HG03558 (cell line): ENCODE measurements around the gene FYB1.
"Not testable (repeated sequence)": the region's sequence is repeated elsewhere in the genome, so short reads cannot be mapped to it uniquely, and the experiment has no call there.

Experiments used
- ATAC-seq: cut with Tn5 transposase; IDR thresholded peaks from one replicate; pipeline ENCODE4 v1.9.1; 2021; ENCODE audit warnings: moderate number of reproducible peaks; ENCODE audit not compliant: unreplicated experiment; ENCODE audit errors: extremely low read depth

The FYB1 gene

GRCh38 chr5:39219437-39219836, at the start of gene FYB1:
Gene FYB1 (minus strand): TSS chr5:39219563. CDS start chr5:39202960, 16,603 bp downstream.
- ATAC-seq = no peak

- ATAC-seq = no peak
These were observed 47.8 kb upstream of the FYB1 start for GRCh38 chr5:39267186-39267585.

GRCh38 chr5:39266442-39266841, 47.1 kb upstream of the FYB1 start:
- ATAC-seq = no peak

GRCh38 chr5:39264528-39264927, 45.2 kb upstream of the FYB1 start:
- peak; percentile 82 for ATAC-seq

GRCh38 chr5:39262981-39263380, 43.6 kb upstream of the FYB1 start:
- ATAC-seq = no peak

GRCh38 chr5:39260095-39260494, 40.7 kb upstream of the FYB1 start:
- no peak for ATAC-seq

GRCh38 chr5:39257554-39257953, 38.2 kb upstream of the FYB1 start:
- no peak for ATAC-seq

- no peak for ATAC-seq
These were observed 37.3 kb upstream of the FYB1 start for GRCh38 chr5:39256477-39257235.

GRCh38 chr5:39255406-39255805, 36.0 kb upstream of the FYB1 start:
- ATAC-seq = no peak

GRCh38 chr5:39254671-39255070, 35.3 kb upstream of the FYB1 start:
- no peak for ATAC-seq

- ATAC-seq = no peak
These were observed 33.8 kb upstream of the FYB1 start for GRCh38 chr5:39253196-39253595.

GRCh38 chr5:39249564-39250274, 30.4 kb upstream of the FYB1 start:
- ATAC-seq = no peak

GRCh38 chr5:39249069-39249468, 29.7 kb upstream of the FYB1 start:
- ATAC-seq = no peak

- ATAC-seq = no peak
These were observed 21.4 kb upstream of the FYB1 start for GRCh38 chr5:39240750-39241149.

GRCh38 chr5:39238366-39239105, 19.2 kb upstream of the FYB1 start:
- no peak for ATAC-seq

- ATAC-seq = no peak
These were observed 17.4 kb upstream of the FYB1 start for GRCh38 chr5:39236718-39237117.

GRCh38 chr5:39235648-39236047, 16.3 kb upstream of the FYB1 start:
- no peak for ATAC-seq

GRCh38 chr5:39234494-39234893, 15.1 kb upstream of the FYB1 start:
- not testable (repeated sequence) for ATAC-seq

- ATAC-seq = no peak
These were observed 14.4 kb upstream of the FYB1 start for GRCh38 chr5:39233783-39234182.

- ATAC-seq = no peak
These were observed 12.6 kb upstream of the FYB1 start for GRCh38 chr5:39231705-39232525.
